IMR-90 (cell line): ENCODE results near the gene PLCL2. TPM values are rescaled to one million over a fixed set of nuclear protein-coding genes. Genes with fewer than 3 reads are reported as not detected.
A peak's percentile ranks its signal among the peaks of the same experiment; 100 is the strongest.

ENCODE experiments used
- ATAC-seq: fragments of 200-7000 bp; cut with Tn5 transposase; 2 replicates; pipeline ENCODE4 v1.9.1; 2020; ENCODE audit warnings: low read depth, mild to moderate bottlenecking, moderate library complexity
- BruUV-seq: library from RNA; stranded (reverse); fragments of 400-500 nt; replicated peaks from 2 replicates; lab custom pipeline; 2021; lab: Mats Ljungman, UMichigan
- CTCF ChIA-PET: fragments of 300-600 bp; formaldehyde crosslinking; extraction: SDS; loops from one replicate; lab custom pipeline; 2021; ENCODE audit warnings: antibody characterized with exemption; lab: Yijun Ruan, JAX
- POLR2A ChIA-PET: fragments of 300-600 bp; sonication (Branson Sonifier 250); formaldehyde crosslinking; loops from one replicate; lab custom pipeline; 2022; ENCODE audit warnings: antibody characterized with exemption; ENCODE audit not compliant: unreplicated experiment; lab: Charles Lee
- DNase-seq: peaks from one replicate; pipeline ENCODE4 v3.0.0; 2013
- H2AFZ ChIP-seq: replicated peaks from 2 replicates; pipeline ENCODE3; 2013; ENCODE audit warnings: low read length, mild to moderate bottlenecking; ENCODE audit not compliant: poor library complexity
- H2AK5ac ChIP-seq: 2 replicates; pipeline ENCODE4 v1.6.1; 2013; ENCODE audit warnings: low read depth, low read length, inconsistent platforms
- H2AK9ac ChIP-seq: replicated peaks from 2 replicates; pipeline ENCODE3; 2013; ENCODE audit warnings: mild to moderate bottlenecking, low read depth, low read length, moderate library complexity; ENCODE audit not compliant: poor library complexity
- H2BK120ac ChIP-seq: 2 replicates; pipeline ENCODE4 v1.6.1; 2013; ENCODE audit warnings: low read depth, low read length, inconsistent platforms
- H2BK15ac ChIP-seq: 3 replicates; pipeline ENCODE4 v1.6.1; 2013; ENCODE audit warnings: low read depth, low read length, inconsistent platforms
- H2BK20ac ChIP-seq: 2 replicates; pipeline ENCODE4 v1.6.1; 2013; ENCODE audit warnings: low read depth, mild to moderate bottlenecking, inconsistent platforms, low read length, moderate library complexity
- H2BK5ac ChIP-seq: 2 replicates; pipeline ENCODE4 v1.6.1; 2013; ENCODE audit warnings: mild to moderate bottlenecking, low read depth, low read length, inconsistent platforms; ENCODE audit not compliant: poor library complexity, severe bottlenecking
- H3K14ac ChIP-seq: replicated peaks from 2 replicates; pipeline ENCODE4 v1.6.1; 2013; ENCODE audit warnings: low read depth, low read length, inconsistent platforms
- H3K18ac ChIP-seq: 2 replicates; pipeline ENCODE4 v1.6.1; 2013; ENCODE audit warnings: low read depth, low read length, control low read depth
- H3K23ac ChIP-seq: 2 replicates; pipeline ENCODE4 v1.6.1; 2013; ENCODE audit warnings: low read depth, low read length, inconsistent platforms
- H3K27ac ChIP-seq: 2 replicates; pipeline ENCODE4 v1.5.1; 2013; ENCODE audit warnings: mild to moderate bottlenecking, control low read depth, low read length; ENCODE audit not compliant: insufficient read depth
- H3K27me3 ChIP-seq: 2 replicates; pipeline ENCODE4 v1.6.1; 2013; ENCODE audit warnings: low read length; ENCODE audit not compliant: control insufficient read depth, insufficient read depth
- H3K36me3 ChIP-seq: 2 replicates; pipeline ENCODE4 v1.6.1; 2013; ENCODE audit warnings: low read length, mixed read lengths; ENCODE audit not compliant: control insufficient read depth, insufficient read depth
- H3K4ac ChIP-seq: 2 replicates; pipeline ENCODE4 v1.6.1; 2013; ENCODE audit warnings: low read depth, low read length, inconsistent platforms
- H3K4me1 ChIP-seq: 2 replicates; pipeline ENCODE4 v1.6.1; 2013; ENCODE audit warnings: low read length, mixed read lengths; ENCODE audit not compliant: control insufficient read depth, insufficient read depth
- H3K4me2 ChIP-seq: 2 replicates; pipeline ENCODE4 v1.6.1; 2013; ENCODE audit warnings: low read depth, mild to moderate bottlenecking, control low read depth, low read length, moderate library complexity
- H3K4me3 ChIP-seq: 2 replicates; pipeline ENCODE4 v1.5.1; 2013; ENCODE audit warnings: low read depth, mild to moderate bottlenecking, control low read depth, low read length, moderate library complexity; ENCODE audit not compliant: insufficient read depth
- H3K56ac ChIP-seq: 2 replicates; pipeline ENCODE4 v1.6.1; 2013; ENCODE audit warnings: low read length, inconsistent platforms; ENCODE audit not compliant: insufficient read depth; ENCODE audit errors: extremely low read depth
- H3K79me1 ChIP-seq, 2 experiments: 2 replicates each; pipeline ENCODE4 v1.6.1; 2013; ENCODE audit warnings: low read length in 2 of 2, inconsistent platforms in 1 of 2, low read depth in 1 of 2
- H3K9ac ChIP-seq: 2 replicates; pipeline ENCODE4 v1.6.1; 2013; ENCODE audit warnings: low read depth, low read length, control low read depth
- H3K9me1 ChIP-seq: 2 replicates; pipeline ENCODE4 v1.6.1; 2013; ENCODE audit warnings: low read length, inconsistent platforms; ENCODE audit not compliant: insufficient read depth
- H3K9me3 ChIP-seq: 2 replicates; pipeline ENCODE4 v1.6.1; 2013; ENCODE audit warnings: low read length; ENCODE audit not compliant: control insufficient read depth, insufficient read depth
- H4K20me1 ChIP-seq: 2 replicates; pipeline ENCODE4 v1.6.1; 2013; ENCODE audit warnings: low read length, inconsistent platforms; ENCODE audit not compliant: insufficient read depth
- H4K5ac ChIP-seq: 2 replicates; pipeline ENCODE4 v1.6.1; 2013; ENCODE audit warnings: mild to moderate bottlenecking, low read depth, low read length, control low read depth
- H4K8ac ChIP-seq, 2 experiments: 2 replicates each; pipeline ENCODE4 v1.6.1; 2013; ENCODE audit warnings: low read depth in 2 of 2, low read length in 2 of 2, control low read depth in 1 of 2, inconsistent platforms in 1 of 2
- H4K91ac ChIP-seq: 2 replicates; pipeline ENCODE4 v1.6.1; 2013; ENCODE audit warnings: low read depth, low read length, inconsistent platforms; ENCODE audit not compliant: insufficient read depth
- BHLHE40 ChIP-seq: fragments of 150-350 bp; IDR thresholded peaks from 2 replicates; pipeline ENCODE4 v1.6.1; 2016; ENCODE audit warnings: mild to moderate bottlenecking, low read depth, low read length
- CEBPB ChIP-seq: IDR thresholded peaks from 2 replicates; pipeline ENCODE4 v1.6.1; 2012; ENCODE audit warnings: low read depth, low read length, improper control_type of control experiment
- CHD1 ChIP-seq: IDR thresholded peaks from 2 replicates; pipeline ENCODE4 v1.6.1; 2012; ENCODE audit warnings: low read depth, low read length, improper control_type of control experiment
- FOS ChIP-seq: fragments of 150-350 bp; IDR thresholded peaks from 2 replicates; pipeline ENCODE4 v1.6.1; 2016; ENCODE audit warnings: low read depth, low read length
- MAFK ChIP-seq: IDR thresholded peaks from 2 replicates; pipeline ENCODE4 v1.6.1; 2012; ENCODE audit warnings: low read depth, low read length, improper control_type of control experiment
- RAD21 ChIP-seq: IDR thresholded peaks from 2 replicates; pipeline ENCODE4 v1.6.1; 2012; ENCODE audit warnings: low read length, improper control_type of control experiment
- RFX5 ChIP-seq: IDR thresholded peaks from 2 replicates; pipeline ENCODE4 v1.8.0; 2012; ENCODE audit warnings: low read depth, mild to moderate bottlenecking, low read length, moderate library complexity
- USF2 ChIP-seq: fragments of 150-350 bp; IDR thresholded peaks from 2 replicates; pipeline ENCODE4 v1.6.1; 2017; ENCODE audit warnings: mild to moderate bottlenecking, antibody characterized with exemption, low read length, low read depth
- WGBS, 2 experiments: methylation state at CpG; one replicate each; pipeline versions ENCODE4 v1.1.5 to v1.1.7; 2013; ENCODE audit warnings: missing lambda C conversion rate in 2 of 2; ENCODE audit not compliant: insufficient read length in 1 of 2; ENCODE audit errors: extremely low coverage in 2 of 2; 5-methylcytosine and 5-hydroxymethylcytosine counted together
- dilution Hi-C: fragments of 300-500 bp; cut with HindIII; formaldehyde crosslinking; loops from one replicate; pipeline ENCODE4 v1.14.3; 2018; ENCODE audit warnings: low sequenced_read_pairs; ENCODE audit not compliant: unreplicated experiment
- in situ Hi-C: fragments of 300-500 bp; cut with MboI; formaldehyde crosslinking; loops from 3 replicates; pipeline ENCODE4 v1.14.3; 2019; ENCODE audit warnings: low sequenced_read_pairs, inconsistent platforms, mixed read lengths
- intact Hi-C: fragments of 100-400 bp; cut with micrococcal nuclease; formaldehyde crosslinking; loops from 2 replicates; pipeline ENCODE4 v1.10.0; 2022
- polyA plus RNA-seq, 3 experiments: library from polyadenylated mRNA; depleted of rRNA; stranded (reverse); fragments of >200 nt; gene quantifications; 2 replicates each; pipeline ENCODE4 v1.2.3, GENCODE V29; 2012; ENCODE audit warnings: low replicate concordance in 1 of 3
- total RNA-seq: library from RNA; depleted of rRNA; stranded (reverse); fragments of >200 nt; gene quantifications from 2 replicates; pipeline ENCODE4 v1.2.3, GENCODE V29; 2012

PLCL2 gene
- total and polyA plus RNA-seq, 2 of the 4 experiments (the other 2 are of a cell fraction), result 0.92 to 3.8 TPM

GRCh38 chr3:16881896-16882630 lies 2.7 kb upstream of the PLCL2 start (continued):
- no peak for TF ChIP-seq FOS

- no peak overlapping the region for H3K56ac ChIP-seq
- intact Hi-C loops, result loop anchor here (10.0 kb wide), 1 partner anchor 352 kb away; no protein-coding TSS in a partner anchor
- no peak overlapping the region for H3K4ac ChIP-seq
- peak overlapping the region; percentile 24 for H2AFZ ChIP-seq
- no peaks in the 10 kb centered on the region for H4K20me1 ChIP-seq
- no peaks in the 10 kb centered on the region for H3K9me3 ChIP-seq
- no peak overlapping the region for H2BK15ac ChIP-seq
- ATAC-seq (no peak), DNase-seq (no peak)
- CTCF ChIA-PET, result interaction anchor here (0.6 to 1.1 kb wide), 3 partner anchors 15 to 408 kb away, joined by 3 to 4 read pairs (median 3); no protein-coding TSS in a partner anchor
- no peak overlapping the region for H4K5ac ChIP-seq
- H3K79me1 ChIP-seq, result peaks cover 0 to 4% of the 10 kb centered on the region in 2 experiments; a peak in 1 of 4 replicates
- H2BK5ac ChIP-seq, result no peak overlapping the region
- no peak overlapping the region for H3K9ac ChIP-seq
- no peak overlapping the region for H4K91ac ChIP-seq
- no peaks in the 10 kb centered on the region for H3K36me3 ChIP-seq
- H3K18ac ChIP-seq, result no peak overlapping the region
- H3K23ac ChIP-seq, result no peak overlapping the region
- BruUV-seq, result no TSS peak
- H2BK120ac ChIP-seq, result no peak overlapping the region
- no peak overlapping the region for H2AK9ac ChIP-seq
- WGBS, 2 experiments, result 87% methylated on average over 8 of the region's 23 CpGs; no CpG with 5 or more reads in 1 of the 2 experiments
- no peak overlapping the region for H4K8ac ChIP-seq
- dilution Hi-C loops, result no loop called here
- no peak overlapping the region for H2AK5ac ChIP-seq
- H2BK20ac ChIP-seq, result no peak overlapping the region
- no peak overlapping the region for H3K27ac ChIP-seq
- peaks cover 4% of the 10 kb centered on the region for H3K27me3 ChIP-seq
- H3K14ac ChIP-seq, result no peak overlapping the region
- in situ Hi-C loops, result loop anchor here (25.0 kb wide), 1 partner anchor 596 kb away; no protein-coding TSS in a partner anchor
- H3K4me1 ChIP-seq, result peaks cover 4% of the 10 kb centered on the region; the same call in 1 of the 2 replicates
- POLR2A ChIA-PET, result no interaction called here
- TF ChIP-seq CEBPB (no peak), MAFK (no peak), USF2 (no peak), RAD21 (no peak), RFX5 (no peak), BHLHE40 (no peak), CHD1 (no peak)
- H3K9me1 ChIP-seq, result no peaks in the 10 kb centered on the region
- no peak overlapping the region for H3K4me3 ChIP-seq
- no peak overlapping the region for H3K4me2 ChIP-seq
Observed at GRCh38 chr3:16883057-16883722, 1.6 kb upstream of the PLCL2 start.
